Small intestine (tissue), 7 donors: Measurements from ENCODE around the gene XAB2. TPM values are rescaled to one million over a fixed set of nuclear protein-coding genes. Genes with fewer than 3 reads are reported as not detected.
"Not testable (repeated sequence)": the region's sequence is repeated elsewhere in the genome, so short reads cannot be mapped to it uniquely, and the experiment has no call there.

ENCODE experiments used
- DNase-seq, 2 donors: peaks; one replicate each; pipeline versions ENCODE4 v3.0.0 to v3.0.0-alpha.2; 2013
- FAIRE-seq: peaks from 2 replicates; lab custom pipeline; 2012; peaks lifted over from hg19 to GRCh38; lab: Jason Lieb, UNC
- H3K27ac ChIP-seq, 3 donors: one replicate each; pipeline ENCODE4 v1.5.1; 2013; ENCODE audit warnings: low read length in 2 of 3, mild to moderate bottlenecking in 2 of 3, control low read depth in 1 of 3, inconsistent platforms in 1 of 3, low read depth in 1 of 3, moderate library complexity in 1 of 3
- H3K27me3 ChIP-seq, 3 donors: one replicate each; pipeline ENCODE4 v1.6.1; 2013; ENCODE audit warnings: low read length in 3 of 3, inconsistent platforms in 1 of 3; ENCODE audit not compliant: control insufficient read depth in 3 of 3, insufficient read depth in 3 of 3
- H3K36me3 ChIP-seq, 3 donors: one replicate each; pipeline ENCODE4 v1.6.1; 2013; ENCODE audit warnings: low read length in 3 of 3, inconsistent platforms in 1 of 3, low read depth in 1 of 3, mild to moderate bottlenecking in 1 of 3, moderate library complexity in 1 of 3; ENCODE audit not compliant: control insufficient read depth in 3 of 3, insufficient read depth in 2 of 3
- H3K4me1 ChIP-seq, 3 donors: one replicate each; pipeline ENCODE4 v1.6.1; 2013; ENCODE audit warnings: low read length in 2 of 3, inconsistent platforms in 1 of 3, low read depth in 1 of 3, mild to moderate bottlenecking in 1 of 3, moderate library complexity in 1 of 3; ENCODE audit not compliant: control insufficient read depth in 3 of 3, insufficient read depth in 2 of 3
- H3K4me3 ChIP-seq, 3 donors: one replicate each; pipeline ENCODE4 v1.5.1; 2013; ENCODE audit warnings: low read length in 3 of 3, control low read depth in 1 of 3, inconsistent platforms in 1 of 3, low read depth in 1 of 3, mild to moderate bottlenecking in 1 of 3, moderate library complexity in 1 of 3
- H3K9me3 ChIP-seq, 2 donors: one replicate each; pipeline ENCODE4 v1.6.1; 2013; ENCODE audit warnings: low read depth in 1 of 2, low read length in 1 of 2; ENCODE audit not compliant: control insufficient read depth in 2 of 2, insufficient read depth in 1 of 2
- WGBS, 3 donors: extraction: QIAGEN DNeasy Blood & Tissue Kit; methylation state at CpG; one replicate each; pipeline ENCODE4 v1.1.7; 2013; 5-methylcytosine and 5-hydroxymethylcytosine counted together
- polyA plus RNA-seq, 4 donors: library from polyadenylated mRNA; stranded (reverse) in 3 of 4; unstranded in 1 of 4; fragments of 200-250 nt in 3 of 4; fragments of 120-200 nt in 1 of 4; gene quantifications; one replicate each; pipeline versions ENCODE4 v1.2.1 to v1.2.3, GENCODE V29; 2013
- donor health status: healthy with polysubstance abuse.
- donor health status: control.
- donor health status: control.
- donor health status: Bipolar disorder and iron deficiency.
- donor health status: healthy.

XAB2 gene
- polyA plus RNA-seq, 4 donors: 24.3 to 31.8 (median 29.3) TPM

DNA sequence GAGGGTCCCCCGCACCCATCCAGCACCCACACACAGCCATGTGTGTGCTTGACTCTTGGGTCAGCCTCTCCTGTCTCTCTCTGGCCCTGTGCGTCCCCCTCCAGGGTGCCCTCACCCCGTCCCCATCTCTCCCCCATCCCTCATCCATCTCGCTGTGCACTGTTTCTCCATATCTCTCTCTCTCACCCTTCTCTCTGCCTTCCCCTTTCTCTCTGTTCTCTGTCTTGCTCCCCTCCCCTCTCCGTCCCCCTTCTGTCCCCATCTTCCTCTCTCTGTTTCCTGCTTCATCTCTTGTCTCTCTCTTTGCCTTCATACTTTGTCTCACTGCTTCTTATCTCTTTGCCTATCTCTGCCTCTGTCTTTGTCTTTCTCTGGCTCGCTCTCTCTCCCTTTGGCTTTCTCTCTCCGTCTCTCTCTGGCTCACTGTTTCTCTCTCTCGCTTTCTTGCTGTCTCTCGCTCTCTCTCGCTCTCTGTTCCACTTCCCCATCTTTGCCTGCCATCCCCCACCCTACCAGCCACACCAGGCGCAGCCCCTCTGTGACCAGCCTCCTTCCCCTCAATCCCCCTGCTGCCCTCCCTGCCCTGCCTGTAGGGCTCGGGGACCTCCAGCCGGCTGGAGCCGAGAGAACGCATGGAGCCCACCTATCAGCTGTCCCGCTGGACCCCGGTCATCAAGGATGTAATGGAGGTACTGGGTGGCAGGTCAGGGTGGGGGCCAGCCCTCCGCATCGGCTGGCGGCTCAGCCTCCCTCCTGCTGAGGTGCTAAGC lies 16.5 kb upstream of the XAB2 start:
- 73 to 91% (median 90%) methylated on average over 18 to 20 of the region's 20 CpGs for WGBS, 3 donors
- no peaks in the 10 kb centered on the region for H3K4me1 ChIP-seq
- no peak for FAIRE-seq
- H3K27ac ChIP-seq: no peak overlapping the region
- H3K27me3 ChIP-seq: peaks cover 0 to 2% (median 0%) of the 10 kb centered on the region in 3 donors
- H3K4me3 ChIP-seq: no peak overlapping the region
- peaks cover 6 to 67% (median 12%) of the 10 kb centered on the region in 3 donors for H3K36me3 ChIP-seq
- no peak for DNase-seq
- no peaks in the 10 kb centered on the region for H3K9me3 ChIP-seq

DNA sequence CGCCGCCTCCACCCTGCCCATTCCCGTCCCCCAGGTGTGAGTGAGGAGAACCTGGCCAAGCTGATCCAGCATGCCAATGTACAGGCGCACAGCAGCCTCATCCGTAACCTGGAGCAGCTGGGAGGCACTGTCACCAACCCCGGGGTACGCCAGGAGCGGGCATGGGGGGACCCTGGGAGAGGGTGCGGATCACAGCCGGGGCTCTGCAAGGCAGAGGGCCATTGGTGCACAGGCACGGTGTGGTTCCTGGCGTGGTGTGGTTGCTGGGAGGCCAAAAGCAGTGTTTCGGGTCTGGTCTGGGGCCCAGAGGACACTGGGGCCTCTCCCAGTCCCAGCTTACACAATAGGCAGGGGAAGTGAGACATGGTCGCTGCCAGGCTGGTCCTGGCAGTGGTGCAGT lies 15.8 kb upstream of the XAB2 start:
- no peak for DNase-seq
- H3K4me3 ChIP-seq: no peak overlapping the region

GRCh38 chr19:7644550-7644877 lies 15.2 kb upstream of the XAB2 start:
- H3K36me3 ChIP-seq: peaks cover 6 to 76% (median 12%) of the 10 kb centered on the region in 3 donors
- FAIRE-seq: no peak

More for the DNA sequence above, 15.8 kb upstream of the XAB2 start:
- Histone ChIP-seq H3K4me1 (no peaks in the 10 kb centered on the region), H3K36me3 (peaks cover 6 to 74% (median 12%) of the 10 kb centered on the region in 3 donors), H3K27ac (no peak overlapping the region), H3K27me3 (no peaks in the 10 kb centered on the region), H3K9me3 (no peaks in the 10 kb centered on the region)
- FAIRE-seq: no peak
- 90 to 91% (median 90%) methylated on average over 14 of the region's 14 CpGs for WGBS, 3 donors

GRCh38 chr19:7643629-7644549 lies 14.5 kb upstream of the XAB2 start:
- H3K27me3 ChIP-seq, H3K4me3 ChIP-seq, H3K27ac ChIP-seq, FAIRE-seq, H3K9me3 ChIP-seq, H3K4me1 ChIP-seq: not testable (repeated sequence)
- DNase-seq: peak in 1 of 2 donors; percentile 56
- 58 to 84% (median 73%) methylated on average over 8 to 10 of the region's 10 CpGs for WGBS, 3 donors
- H3K36me3 ChIP-seq: peaks cover 6 to 80% (median 12%) of the 10 kb centered on the region in 3 donors

More at GRCh38 chr19:7644550-7644877, 15.2 kb upstream of the XAB2 start:
- no peaks in the 10 kb centered on the region for H3K27me3 ChIP-seq
- no peak overlapping the region for H3K4me3 ChIP-seq
- 93 to 97% (median 95%) methylated on average over 13 to 20 of the region's 20 CpGs for WGBS, 3 donors
- no peak overlapping the region for H3K27ac ChIP-seq
- no peaks in the 10 kb centered on the region for H3K9me3 ChIP-seq
- no peak for DNase-seq
- no peaks in the 10 kb centered on the region for H3K4me1 ChIP-seq

GRCh38 chr19:7643031-7643415 lies 13.7 kb upstream of the XAB2 start:
- no peak for FAIRE-seq
- no peak overlapping the region for H3K27ac ChIP-seq
- 92 to 98% (median 97%) methylated on average over 8 of the region's 8 CpGs for WGBS, 3 donors
- peaks cover 6 to 81% (median 12%) of the 10 kb centered on the region in 3 donors for H3K36me3 ChIP-seq
- no peak overlapping the region for H3K4me3 ChIP-seq
- H3K4me1 ChIP-seq: peaks cover 0 to 1% (median 0%) of the 10 kb centered on the region in 3 donors
- H3K9me3 ChIP-seq: no peaks in the 10 kb centered on the region
- peaks cover 0 to 2% (median 0%) of the 10 kb centered on the region in 3 donors for H3K27me3 ChIP-seq
- no peak for DNase-seq

- WGBS, 3 donors: 91 to 96% (median 94%) methylated on average over 23 to 27 of the region's 27 CpGs
- Histone ChIP-seq H3K4me1 (peaks cover 0 to 3% (median 0%) of the 10 kb centered on the region in 3 donors), H3K27me3 (peaks cover 0 to 2% (median 0%) of the 10 kb centered on the region in 3 donors), H3K36me3 (peaks cover 6 to 77% (median 12%) of the 10 kb centered on the region in 3 donors), H3K4me3 (no peak overlapping the region), H3K27ac (no peak overlapping the region), H3K9me3 (no peaks in the 10 kb centered on the region)
- FAIRE-seq (no peak), DNase-seq (no peak)
Observed at GRCh38 chr19:7642295-7643030, 13.1 kb upstream of the XAB2 start.

- H3K36me3 ChIP-seq: peaks cover 6 to 68% (median 7%) of the 10 kb centered on the region in 3 donors
- H3K27me3 ChIP-seq: peaks cover 0 to 2% (median 0%) of the 10 kb centered on the region in 3 donors
- peaks cover 0 to 5% (median 0%) of the 10 kb centered on the region in 3 donors for H3K4me1 ChIP-seq
- FAIRE-seq (no peak), DNase-seq (no peak)
- no peak overlapping the region for H3K4me3 ChIP-seq
- H3K27ac ChIP-seq: no peak overlapping the region
- no peaks in the 10 kb centered on the region for H3K9me3 ChIP-seq
- 84 to 86% (median 86%) methylated on average over 38 to 43 of the region's 43 CpGs for WGBS, 3 donors
Observed at GRCh38 chr19:7641290-7642276, 12.2 kb upstream of the XAB2 start.
